OCI-LY1 (cell line): ENCODE data around the gene TEKT5.

Experiments used
- H2AFZ ChIP-seq: fragments of 200-600 bp; sonication (generic), shearing (Covaris generic); 2 replicates; pipeline ENCODE4 v1.6.0; 2014; ENCODE audit warnings: antibody characterized with exemption, mild to moderate bottlenecking, low read length
- H3F3A ChIP-seq: fragments of 200-600 bp; sonication (generic), shearing (Covaris generic); 2 replicates; pipeline ENCODE4 v1.6.0; 2014; ENCODE audit warnings: mild to moderate bottlenecking, antibody characterized with exemption, low read length, moderate library complexity; ENCODE audit not compliant: insufficient read depth
- H3K27ac ChIP-seq: fragments of 200-600 bp; sonication (generic); 2 replicates; pipeline ENCODE4 v1.5.1; 2014; ENCODE audit warnings: low read length, mixed run types, mild to moderate bottlenecking, low read depth; ENCODE audit not compliant: poor library complexity, severe bottlenecking
- H3K27me3 ChIP-seq: fragments of 200-600 bp; sonication (generic); 2 replicates; pipeline ENCODE4 v1.6.0; 2014; ENCODE audit warnings: antibody characterized with exemption, mild to moderate bottlenecking, low read length, moderate library complexity; ENCODE audit not compliant: insufficient read depth
- H3K36me3 ChIP-seq: fragments of 200-600 bp; sonication (generic); 2 replicates; pipeline ENCODE4 v1.6.1; 2014; ENCODE audit warnings: mild to moderate bottlenecking, antibody characterized with exemption, low read length, moderate library complexity, mixed read lengths; ENCODE audit not compliant: insufficient read depth
- H3K4me1 ChIP-seq: fragments of 200-600 bp; sonication (generic); 2 replicates; pipeline ENCODE4 v1.5.1; 2014; ENCODE audit warnings: mild to moderate bottlenecking, low read length, moderate library complexity; ENCODE audit not compliant: insufficient read depth, severe bottlenecking
- H3K4me2 ChIP-seq: fragments of 200-600 bp; sonication (generic), shearing (Covaris generic); 2 replicates; pipeline ENCODE4 v1.6.1; 2014; ENCODE audit warnings: low read length
- H3K4me3 ChIP-seq: fragments of 200-600 bp; sonication (generic); 2 replicates; pipeline ENCODE4 v1.5.1; 2014; ENCODE audit warnings: low read length, low read depth, mild to moderate bottlenecking, mixed read lengths; ENCODE audit not compliant: poor library complexity, severe bottlenecking
- H3K79me2 ChIP-seq: fragments of 200-600 bp; shearing (Covaris generic); 2 replicates; pipeline ENCODE4 v1.6.1; 2016; ENCODE audit warnings: mixed run types, low read length, mixed read lengths; ENCODE audit not compliant: insufficient read depth
- H3K9ac ChIP-seq: fragments of 200-600 bp; sonication (generic), shearing (Covaris generic); 2 replicates; pipeline ENCODE4 v1.6.1; 2014; ENCODE audit warnings: mild to moderate bottlenecking, low read length, mixed read lengths
- H3K9me2 ChIP-seq: fragments of 200-600 bp; sonication (generic), shearing (Covaris generic); 2 replicates; pipeline ENCODE4 v1.6.1; 2014; ENCODE audit warnings: low read depth, mild to moderate bottlenecking, low read length, mixed read lengths
- H3K9me3 ChIP-seq: fragments of 200-600 bp; shearing (Covaris generic); 2 replicates; pipeline ENCODE4 v1.6.1; 2014; ENCODE audit warnings: low read length, mixed read lengths
- H4K20me1 ChIP-seq: fragments of 200-600 bp; sonication (generic), shearing (Covaris generic); 2 replicates; pipeline ENCODE4 v1.6.0; 2016; ENCODE audit warnings: mild to moderate bottlenecking, low read length; ENCODE audit not compliant: insufficient read depth
- CTCF ChIP-seq: fragments of 200-600 bp; sonication (generic), shearing (Covaris generic); IDR thresholded peaks from 2 replicates; pipeline ENCODE4 v1.5.1; 2017; ENCODE audit warnings: mild to moderate bottlenecking, antibody characterized with exemption, low read length, moderate library complexity, mixed read lengths
- EZH2 ChIP-seq: fragments of 200-600 bp; sonication (generic), shearing (Covaris generic); IDR thresholded peaks from 2 replicates; pipeline ENCODE4 v1.8.0; 2017; ENCODE audit warnings: borderline replicate concordance, mixed run types, mild to moderate bottlenecking, antibody characterized with exemption, low read length, moderate library complexity, mixed read lengths

The TEKT5 gene

DNA sequence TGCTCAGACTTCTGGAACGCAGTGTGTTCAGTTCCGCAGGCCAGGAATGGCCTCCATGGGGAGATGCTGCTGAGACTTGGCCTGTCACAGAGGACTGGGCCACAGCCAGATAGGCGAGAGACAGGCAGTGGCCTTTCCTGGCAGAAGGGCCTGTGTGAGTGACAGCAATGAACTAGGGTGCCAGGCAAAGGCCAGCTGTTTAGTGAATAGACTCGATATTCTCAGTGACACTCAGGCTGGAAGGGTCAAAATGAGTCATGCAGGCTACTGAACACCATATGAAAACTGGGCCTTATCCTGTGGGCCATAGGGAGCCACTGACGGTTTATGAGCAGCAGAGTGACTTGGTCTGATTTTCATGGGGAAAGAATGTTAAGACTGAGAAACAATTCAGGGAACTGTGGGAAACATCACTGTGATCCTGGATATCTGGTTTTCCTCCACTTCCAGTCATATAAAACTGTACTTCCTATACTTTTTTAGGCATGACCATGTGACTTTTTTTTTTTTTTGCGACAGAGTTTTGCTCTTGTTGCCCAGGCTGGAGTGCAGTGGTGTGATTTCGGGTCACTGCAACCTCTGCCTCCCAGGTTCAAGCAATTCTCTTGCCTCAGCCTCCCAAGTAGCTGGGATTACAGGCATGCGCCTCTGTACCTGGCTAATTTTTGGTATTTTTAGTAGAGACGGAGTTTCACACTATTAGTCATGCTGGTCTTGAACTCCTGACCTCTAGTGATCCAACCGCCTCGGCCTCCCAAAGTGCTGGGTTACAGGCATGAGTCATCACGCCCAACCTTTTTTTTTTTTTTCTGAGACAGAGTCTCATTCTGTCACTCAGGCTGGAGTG is 43.7 kb upstream of the TEKT5 start:
- Histone ChIP-seq H3K4me1 (peaks cover 36% of the 10 kb centered on the region), H3K4me2 (peak overlapping the region; percentile 8; the same call in 1 of the 2 replicates), H3F3A (no peaks in the 10 kb centered on the region), H3K36me3 (no peaks in the 10 kb centered on the region), H4K20me1 (no peaks in the 10 kb centered on the region), H3K4me3 (no peak overlapping the region), H3K27me3 (no peaks in the 10 kb centered on the region), H3K9me2 (no peaks in the 10 kb centered on the region), H3K27ac (peak overlapping the region; percentile 62), H2AFZ (peak overlapping the region; percentile 28; the same call in 1 of the 2 replicates), H3K9ac (no peak overlapping the region), H3K9me3 (no peaks in the 10 kb centered on the region), H3K79me2 (no peaks in the 10 kb centered on the region)
- TF ChIP-seq CTCF = no peak
- TF ChIP-seq EZH2 = no peak

- Histone ChIP-seq H3K27me3 (no peaks in the 10 kb centered on the region), H3K9ac (peak overlapping the region; percentile 37), H2AFZ (peak overlapping the region; percentile 28; the same call in 1 of the 2 replicates), H3K4me2 (peak overlapping the region; percentile 57), H3K36me3 (no peaks in the 10 kb centered on the region; the same call in 1 of the 2 replicates), H4K20me1 (no peaks in the 10 kb centered on the region), H3K9me2 (no peaks in the 10 kb centered on the region), H3K9me3 (peaks cover 4% of the 10 kb centered on the region), H3K27ac (peak overlapping the region; percentile 64), H3F3A (no peaks in the 10 kb centered on the region), H3K4me1 (peaks cover 23% of the 10 kb centered on the region), H3K79me2 (no peaks in the 10 kb centered on the region), H3K4me3 (peak overlapping the region; percentile 51)
- TF ChIP-seq CTCF (peak; percentile 91), EZH2 (no peak)
Observed at GRCh38 chr16:10737068-10737625, 42.4 kb upstream of the TEKT5 start.

GRCh38 chr16:10731790-10732189 is 37.1 kb upstream of the TEKT5 start:
- Histone ChIP-seq H3K4me1 (peaks cover 10% of the 10 kb centered on the region), H4K20me1 (no peaks in the 10 kb centered on the region), H3K9me2 (no peaks in the 10 kb centered on the region), H3K9me3 (peaks cover 4% of the 10 kb centered on the region), H3K79me2 (no peaks in the 10 kb centered on the region), H3K27me3 (no peaks in the 10 kb centered on the region), H3K4me2 (no peak overlapping the region), H3K36me3 (no peaks in the 10 kb centered on the region; the same call in 1 of the 2 replicates), H2AFZ (no peak overlapping the region), H3F3A (no peaks in the 10 kb centered on the region), H3K4me3 (no peak overlapping the region), H3K9ac (no peak overlapping the region), H3K27ac (no peak overlapping the region)
- TF ChIP-seq CTCF = no peak
- TF ChIP-seq EZH2 = no peak
